GM19455 (cell line): Measurements from ENCODE around the gene ZFP90.
"Not testable (repeated sequence)": the region's sequence is repeated elsewhere in the genome, so short reads cannot be mapped to it uniquely, and the experiment has no call there.

Experiments
- ATAC-seq: cut with Tn5 transposase; IDR thresholded peaks from one replicate; pipeline ENCODE4 v1.9.1; 2021; ENCODE audit not compliant: unreplicated experiment

Gene ZFP90

GRCh38 chr16:68538880-68539701 lies at the start of gene ZFP90:
ZFP90 (plus strand) TSS chr16:68539291; CDS start chr16:68539793, 502 bp downstream.
- peak; percentile 80 for ATAC-seq

- ATAC-seq = no peak
These were observed 48.7 kb upstream of the ZFP90 start for GRCh38 chr16:68490358-68490757.

GRCh38 chr16:68490829-68491575 lies 48.1 kb upstream of the ZFP90 start:
- ATAC-seq = no peak

- ATAC-seq = no peak
These were observed 47.5 kb upstream of the ZFP90 start for GRCh38 chr16:68491576-68491950.

GRCh38 chr16:68492151-68492542 lies 46.9 kb upstream of the ZFP90 start:
- ATAC-seq = no peak

GRCh38 chr16:68492543-68493411 lies 46.3 kb upstream of the ZFP90 start:
- ATAC-seq = no peak

- no peak for ATAC-seq
These were observed 45.5 kb upstream of the ZFP90 start for GRCh38 chr16:68493412-68494070.

GRCh38 chr16:68494261-68494660 lies 44.8 kb upstream of the ZFP90 start:
- ATAC-seq = not testable (repeated sequence)

- no peak for ATAC-seq
These were observed 42.4 kb upstream of the ZFP90 start for GRCh38 chr16:68496689-68497088.

GRCh38 chr16:68499006-68499405 lies 40.1 kb upstream of the ZFP90 start:
- no peak for ATAC-seq

- no peak for ATAC-seq
These were observed 35.8 kb upstream of the ZFP90 start for GRCh38 chr16:68503334-68503733.

- no peak for ATAC-seq
These were observed 35.0 kb upstream of the ZFP90 start for GRCh38 chr16:68504066-68504465.

GRCh38 chr16:68506331-68507053 lies 32.6 kb upstream of the ZFP90 start:
- ATAC-seq = no peak

- ATAC-seq = no peak
These were observed 31.1 kb upstream of the ZFP90 start for GRCh38 chr16:68508013-68508412.

- no peak for ATAC-seq
These were observed 30.4 kb upstream of the ZFP90 start for GRCh38 chr16:68508641-68509240.

GRCh38 chr16:68509381-68509780 lies 29.7 kb upstream of the ZFP90 start:
- no peak for ATAC-seq

- no peak for ATAC-seq
These were observed 28.3 kb upstream of the ZFP90 start for GRCh38 chr16:68510775-68511174.

- ATAC-seq = no peak
These were observed 26.9 kb upstream of the ZFP90 start for GRCh38 chr16:68512183-68512582.

GRCh38 chr16:68512742-68513141 lies 26.3 kb upstream of the ZFP90 start:
- ATAC-seq = no peak

- no peak for ATAC-seq
These were observed 24.6 kb upstream of the ZFP90 start for GRCh38 chr16:68514511-68514910.
